OCI-LY1 (cell line): ENCODE measurements around the gene CDR2.

Source experiments
- CTCF ChIP-seq: fragments of 200-600 bp; sonication (generic), shearing (Covaris generic); IDR thresholded peaks from 2 replicates; pipeline ENCODE4 v1.5.1; 2017; ENCODE audit warnings: mild to moderate bottlenecking, antibody characterized with exemption, low read length, moderate library complexity, mixed read lengths
- EZH2 ChIP-seq: fragments of 200-600 bp; sonication (generic), shearing (Covaris generic); IDR thresholded peaks from 2 replicates; pipeline ENCODE4 v1.8.0; 2017; ENCODE audit warnings: borderline replicate concordance, mixed run types, mild to moderate bottlenecking, antibody characterized with exemption, low read length, moderate library complexity, mixed read lengths

GRCh38 chr16:22330326-22330725 lies 44.1 kb downstream of the CDR2 start:
- no peak for TF ChIP-seq CTCF
- TF ChIP-seq EZH2 = no peak
